ENCODE measurements around the gene LRIT3. TPM values are rescaled to one million over a fixed set of nuclear protein-coding genes. Genes with fewer than 3 reads are reported as not detected.

Gene LRIT3
- total and polyA plus RNA-seq, 2 donors (not counting 3 experiments of a cell fraction or from before 2014, with no cell fraction given) = 0.06 to 0.13 TPM

GRCh38 chr4:109902559-109903251 is 54.8 kb downstream of the LRIT3 start:
- H4K20me1 ChIP-seq (replicated peaks; ENCODE audit: control insufficient read depth, extremely low read depth, insufficient read depth, low read length) = no peaks in the 10 kb centered on the region
- BruUV-seq (replicated peaks) = no TSS peak
- no peaks in the 10 kb centered on the region for H3K27me3 ChIP-seq (ENCODE audit: control insufficient read depth in 2 of 2, insufficient read depth in 2 of 2, low read length in 2 of 2)
- DNase-seq (ENCODE audit: low read depth, low spot score) = no peak
- H3K27ac ChIP-seq (ENCODE audit: insufficient read depth, low read depth, low read length) = no peak overlapping the region
- no peaks in the 10 kb centered on the region for H3K9me1 ChIP-seq (replicated peaks; ENCODE audit: control insufficient read depth, extremely low read depth, insufficient read depth, low read length)
- no peaks in the 10 kb centered on the region for H3K4me1 ChIP-seq (ENCODE audit: control insufficient read depth, extremely low read depth, insufficient read depth, low read length)
- no peak overlapping the region for H3K4me2 ChIP-seq (ENCODE audit: insufficient read depth, low read length)
- ChIA-PET CTCF (no interaction called here), POLR2A (no interaction called here)
- H3K79me2 ChIP-seq (ENCODE audit: control insufficient read depth, insufficient read depth, low read length) = no peaks in the 10 kb centered on the region
- no peak for FAIRE-seq
- dilution Hi-C loops (cut with MboI; ENCODE audit: extremely low pct_ligation_motif_present, low sequenced_read_pairs) = no loop called here
- no peak overlapping the region for H3K9ac ChIP-seq (replicated peaks; ENCODE audit: extremely low read depth, insufficient read depth, low read length)
- H2AFZ ChIP-seq (ENCODE audit: low read depth, low read length) = no peak overlapping the region
- no peaks in the 10 kb centered on the region for H3K36me3 ChIP-seq (ENCODE audit: control insufficient read depth in 2 of 2, extremely low read depth in 1 of 2, insufficient read depth in 2 of 2, low read length in 2 of 2)
- no peak overlapping the region for H3K4me3 ChIP-seq (replicated peaks in 1 of 3; ENCODE audit: insufficient read depth in 1 of 3, low read depth in 1 of 3, low read length in 3 of 3)
- no peaks in the 10 kb centered on the region for H3K9me3 ChIP-seq (replicated peaks; ENCODE audit: control insufficient read depth, insufficient read depth, low read length)
- TF ChIP-seq POLR2A (IDR thresholded peaks at IDR 0.05; ENCODE audit: low read depth, low read length) = no peak
- no peak for TF ChIP-seq EZH2 (IDR thresholded peaks at IDR 0.05; ENCODE audit: borderline replicate concordance, low read depth, low read length, severe bottlenecking)
- intact Hi-C loops (cut with micrococcal nuclease) = no loop called here

GRCh38 chr4:109908731-109909130 is 60.8 kb downstream of the LRIT3 start:
- Histone ChIP-seq H3K9me3 (replicated peaks; ENCODE audit: control insufficient read depth, insufficient read depth, low read length) (no peaks in the 10 kb centered on the region), H3K9me1 (replicated peaks; ENCODE audit: control insufficient read depth, extremely low read depth, insufficient read depth, low read length) (no peaks in the 10 kb centered on the region), H3K36me3 (ENCODE audit: control insufficient read depth in 2 of 2, extremely low read depth in 1 of 2, insufficient read depth in 2 of 2, low read length in 2 of 2) (no peaks in the 10 kb centered on the region), H3K4me1 (ENCODE audit: control insufficient read depth, extremely low read depth, insufficient read depth, low read length) (no peaks in the 10 kb centered on the region), H3K79me2 (ENCODE audit: control insufficient read depth, insufficient read depth, low read length) (no peaks in the 10 kb centered on the region), H3K27ac (ENCODE audit: insufficient read depth, low read depth, low read length) (no peak overlapping the region), H3K4me2 (ENCODE audit: insufficient read depth, low read length) (no peak overlapping the region), H2AFZ (ENCODE audit: low read depth, low read length) (no peak overlapping the region), H3K4me3 (replicated peaks in 1 of 3; ENCODE audit: insufficient read depth in 1 of 3, low read depth in 1 of 3, low read length in 3 of 3) (no peak overlapping the region), H4K20me1 (replicated peaks; ENCODE audit: control insufficient read depth, extremely low read depth, insufficient read depth, low read length) (no peaks in the 10 kb centered on the region), H3K9ac (replicated peaks; ENCODE audit: extremely low read depth, insufficient read depth, low read length) (no peak overlapping the region), H3K27me3 (ENCODE audit: control insufficient read depth in 2 of 2, insufficient read depth in 2 of 2, low read length in 2 of 2) (no peaks in the 10 kb centered on the region)
- BruUV-seq (replicated peaks) = no TSS peak
- dilution Hi-C loops (cut with MboI; ENCODE audit: extremely low pct_ligation_motif_present, low sequenced_read_pairs) (no loop called here), intact Hi-C loops (cut with micrococcal nuclease) (no loop called here)
- CTCF ChIA-PET = no interaction called here
- no peak for TF ChIP-seq MAX (IDR thresholded peaks at IDR 0.05; ENCODE audit: insufficient read depth, insufficient read length)
- TF ChIP-seq FOS (IDR thresholded peaks at IDR 0.05; ENCODE audit: borderline replicate concordance, insufficient read depth, low read length) = no peak
- TF ChIP-seq MYC (IDR thresholded peaks at IDR 0.05; ENCODE audit: low read depth, low read length) = no peak
- no peak for TF ChIP-seq POLR2AphosphoS5 (IDR thresholded peaks at IDR 0.05; ENCODE audit: insufficient read depth, low read depth, low read length)
- no peak for TF ChIP-seq POLR2A (IDR thresholded peaks at IDR 0.05; ENCODE audit: low read depth, low read length)
- no peak for TF ChIP-seq CTCF (IDR thresholded peaks at IDR 0.05; ENCODE audit: extremely low read depth in 1 of 2, insufficient read depth in 1 of 2, low read depth in 1 of 2, low read length in 2 of 2)
- FAIRE-seq (no peak), DNase-seq (ENCODE audit: low read depth, low spot score) (no peak)
- POLR2A ChIA-PET = no interaction called here
